ENCODE data around the gene CDH15. TPM values are rescaled to one million over a fixed set of nuclear protein-coding genes. Genes with fewer than 3 reads are reported as not detected.

The CDH15 gene
- total RNA-seq, 1 donor from 2014 or later: not detected

GRCh38 chr16:89189358-89190025, 17.9 kb downstream of the CDH15 start:
- no peaks in the 10 kb centered on the region for H3K36me3 Mint-ChIP-seq
- Histone ChIP-seq H4K20me1 (ENCODE audit: low read depth) (no peaks in the 10 kb centered on the region), H3K9ac (no peak overlapping the region), H3K4me1 (no peaks in the 10 kb centered on the region), H3F3A (ENCODE audit: low read depth) (peaks cover 33% of the 10 kb centered on the region), H3K9me3 (ENCODE audit: low read depth) (no peaks in the 10 kb centered on the region), H3K27ac (no peak overlapping the region), H2AFZ (replicated peaks) (no peak overlapping the region), H3K79me2 (ENCODE audit: low read depth) (no peaks in the 10 kb centered on the region), H3K4me2 (no peak overlapping the region), H3K4me3 (no peak overlapping the region), H3K36me3 (no peaks in the 10 kb centered on the region), H3K27me3 (peaks cover 57% of the 10 kb centered on the region)
- no peak overlapping the region for H3K4me3 Mint-ChIP-seq
- TF ChIP-seq EZH2phosphoT487 (IDR thresholded peaks at IDR 0.05) (no peak), CTCF (IDR thresholded peaks at IDR 0.05) (no peak), EZH2 (IDR thresholded peaks at IDR 0.05) (no peak)
- peaks cover 29% of the 10 kb centered on the region for H3K27me3 Mint-ChIP-seq (ENCODE audit: insufficient read depth, low read depth)
- no peak overlapping the region for H3K27ac Mint-ChIP-seq
- H3K4me1 Mint-ChIP-seq: no peaks in the 10 kb centered on the region
- no peak for DNase-seq (ENCODE audit: low spot score)
- H3K9me3 Mint-ChIP-seq: no peaks in the 10 kb centered on the region

DNA sequence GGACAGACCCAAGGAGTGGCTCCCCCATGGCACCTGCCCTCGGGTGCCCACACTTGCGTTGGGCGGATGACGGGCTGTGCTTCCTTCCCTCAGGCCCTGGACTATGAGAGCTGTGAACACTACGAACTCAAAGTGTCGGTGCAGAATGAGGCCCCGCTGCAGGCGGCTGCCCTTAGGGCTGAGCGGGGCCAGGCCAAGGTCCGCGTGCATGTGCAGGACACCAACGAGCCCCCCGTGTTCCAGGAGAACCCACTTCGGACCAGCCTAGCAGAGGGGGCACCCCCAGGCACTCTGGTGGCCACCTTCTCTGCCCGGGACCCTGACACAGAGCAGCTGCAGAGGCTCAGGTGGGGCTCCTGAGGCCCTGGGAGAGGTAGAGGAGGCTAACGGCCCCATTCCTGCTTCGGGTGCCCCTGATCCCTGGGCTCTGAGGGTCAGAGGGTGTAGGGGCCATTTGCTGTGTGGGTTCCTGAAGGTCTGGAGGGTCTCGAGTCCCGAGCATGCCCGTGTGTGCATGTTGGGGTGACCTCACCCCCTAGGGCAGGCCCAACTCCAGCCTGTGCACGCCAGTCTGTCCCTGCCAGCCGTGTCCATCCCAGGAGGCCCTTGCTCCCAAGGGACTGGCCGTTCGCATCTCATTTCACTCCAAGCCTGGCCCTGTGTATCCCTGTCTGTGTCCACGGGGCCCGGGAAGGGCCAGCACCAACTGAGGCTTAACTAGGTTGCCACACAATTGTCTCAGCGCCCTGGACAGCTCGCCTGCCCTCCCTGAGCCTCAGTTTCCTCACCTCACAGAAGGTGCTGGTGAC, 18.8 kb downstream of the CDH15 start:
- Histone ChIP-seq H3K27me3 (peaks cover 65% of the 10 kb centered on the region), H3K4me1 (no peaks in the 10 kb centered on the region), H3K27ac (no peak overlapping the region), H3K9me3 (ENCODE audit: low read depth) (no peaks in the 10 kb centered on the region), H2AFZ (replicated peaks) (no peak overlapping the region), H3K36me3 (no peaks in the 10 kb centered on the region), H3K4me2 (no peak overlapping the region), H3F3A (ENCODE audit: low read depth) (peaks cover 33% of the 10 kb centered on the region), H3K4me3 (no peak overlapping the region), H3K79me2 (ENCODE audit: low read depth) (no peaks in the 10 kb centered on the region), H3K9ac (no peak overlapping the region), H4K20me1 (ENCODE audit: low read depth) (no peaks in the 10 kb centered on the region)
- Mint-ChIP-seq H3K4me3 (peak overlapping the region; percentile 53), H3K9me3 (no peaks in the 10 kb centered on the region), H3K27ac (no peak overlapping the region), H3K36me3 (no peaks in the 10 kb centered on the region), H3K27me3 (ENCODE audit: insufficient read depth, low read depth) (peaks cover 30% of the 10 kb centered on the region), H3K4me1 (no peaks in the 10 kb centered on the region)
- TF ChIP-seq EZH2 (IDR thresholded peaks at IDR 0.05) (no peak), EZH2phosphoT487 (IDR thresholded peaks at IDR 0.05) (no peak), CTCF (IDR thresholded peaks at IDR 0.05) (no peak)
- peak; percentile 5 for DNase-seq (ENCODE audit: low spot score)

- Histone ChIP-seq H3K27me3 (peaks cover 67% of the 10 kb centered on the region), H3K9ac (no peak overlapping the region), H3K9me3 (ENCODE audit: low read depth) (no peaks in the 10 kb centered on the region), H2AFZ (replicated peaks) (no peak overlapping the region), H3K79me2 (ENCODE audit: low read depth) (no peaks in the 10 kb centered on the region), H3F3A (ENCODE audit: low read depth) (peaks cover 25% of the 10 kb centered on the region), H3K4me2 (no peak overlapping the region), H3K27ac (no peak overlapping the region), H3K4me3 (no peak overlapping the region), H3K36me3 (no peaks in the 10 kb centered on the region), H3K4me1 (no peaks in the 10 kb centered on the region), H4K20me1 (ENCODE audit: low read depth) (no peaks in the 10 kb centered on the region)
- Mint-ChIP-seq H3K4me1 (no peaks in the 10 kb centered on the region), H3K27me3 (ENCODE audit: insufficient read depth, low read depth) (peaks cover 30% of the 10 kb centered on the region), H3K9me3 (no peaks in the 10 kb centered on the region), H3K36me3 (no peaks in the 10 kb centered on the region), H3K4me3 (peak overlapping the region; percentile 53), H3K27ac (no peak overlapping the region)
- peak; percentile 6 for DNase-seq (ENCODE audit: low spot score)
- TF ChIP-seq CTCF (IDR thresholded peaks at IDR 0.05): no peak
- no peak for TF ChIP-seq EZH2phosphoT487 (IDR thresholded peaks at IDR 0.05)
- TF ChIP-seq EZH2 (IDR thresholded peaks at IDR 0.05): no peak
Measured at GRCh38 chr16:89191033-89191900, 19.7 kb downstream of the CDH15 start.

Measured in neural progenitor cell (in vitro differentiated cells).